T-helper 2 cell treated with Interferon-gamma antibody and Interleukin-4, amounts not matched to agents 5 μg/mL and 100 μg/mL, for 36 hours (primary cell): ENCODE measurements around the gene ABCD4.
"Not testable (repeated sequence)": the region's sequence is repeated elsewhere in the genome, so short reads cannot be mapped to it uniquely, and the experiment has no call there.

Source experiments
- DNase-seq: peaks from one replicate; pipeline ENCODE4 v3.0.0; 2021; ENCODE audit warnings: low spot score
- H3K27ac Mint-ChIP-seq: one replicate; pipeline ENCODE4 v1.8.0; 2021; ENCODE audit warnings: mild to moderate bottlenecking, mixed read lengths
- H3K27me3 Mint-ChIP-seq: one replicate; pipeline ENCODE4 v1.8.0; 2021; ENCODE audit warnings: low read depth, mixed read lengths
- H3K36me3 Mint-ChIP-seq: one replicate; pipeline ENCODE4 v1.8.0; 2021; ENCODE audit warnings: low read depth, mixed read lengths
- H3K4me1 Mint-ChIP-seq: one replicate; pipeline ENCODE4 v1.8.0; 2021; ENCODE audit warnings: low read depth, mixed read lengths
- H3K4me3 Mint-ChIP-seq: one replicate; pipeline ENCODE4 v1.8.0; 2022; ENCODE audit warnings: mild to moderate bottlenecking, moderate library complexity, mixed read lengths
- H3K9me3 Mint-ChIP-seq: one replicate; pipeline ENCODE4 v1.8.0; 2021; ENCODE audit warnings: mixed read lengths

The ABCD4 gene

GRCh38 chr14:74302634-74303569 lies at the start of gene ABCD4:
Gene ABCD4 (minus strand): TSS chr14:74302934. CDS start chr14:74302912, 22 bp downstream.
- Mint-ChIP-seq H3K27ac (peak within 1 kb of the TSS; percentile 95), H3K4me3 (peak within 1 kb of the TSS; percentile 99), H3K4me1 (peaks cover 18% of the 10 kb centered on the region), H3K36me3 (peaks cover 14% of the 10 kb centered on the region), H3K27me3 (no peaks in the 10 kb centered on the region), H3K9me3 (no peaks in the 10 kb centered on the region)
- DNase-seq: peak; percentile 88

DNA sequence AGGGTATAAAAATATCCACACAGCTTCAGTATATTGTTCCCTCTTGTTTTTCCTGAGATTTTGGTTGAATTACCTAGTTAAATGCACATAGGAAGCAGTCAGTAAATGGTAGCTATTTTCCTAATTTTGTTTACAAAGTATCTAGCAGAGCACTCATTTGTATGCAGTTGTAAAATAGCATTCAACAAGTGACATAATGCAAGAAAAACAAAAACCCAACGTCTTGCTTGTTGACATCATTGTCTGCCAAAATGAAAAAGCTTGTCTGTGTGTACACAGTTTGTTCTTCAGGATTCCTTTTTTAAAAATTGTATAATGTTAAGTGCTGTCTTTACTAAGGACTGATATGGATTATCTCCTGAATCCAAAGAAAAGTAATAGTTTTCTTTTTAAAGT lies 48.2 kb upstream of the ABCD4 start:
- Mint-ChIP-seq H3K27ac (no peak overlapping the region), H3K4me3 (no peak overlapping the region), H3K36me3 (no peaks in the 10 kb centered on the region), H3K27me3 (peaks cover 6% of the 10 kb centered on the region), H3K9me3 (no peaks in the 10 kb centered on the region), H3K4me1 (no peaks in the 10 kb centered on the region)
- DNase-seq: no peak

GRCh38 chr14:74350211-74350927 lies 47.6 kb upstream of the ABCD4 start:
- no peaks in the 10 kb centered on the region for H3K4me1 Mint-ChIP-seq
- H3K9me3 Mint-ChIP-seq: no peaks in the 10 kb centered on the region
- H3K36me3 Mint-ChIP-seq: no peaks in the 10 kb centered on the region
- H3K27ac Mint-ChIP-seq: no peak overlapping the region
- no peak for DNase-seq
- H3K27me3 Mint-ChIP-seq: peaks cover 6% of the 10 kb centered on the region
- no peak overlapping the region for H3K4me3 Mint-ChIP-seq

- DNase-seq: no peak
These were observed 47.0 kb upstream of the ABCD4 start for GRCh38 chr14:74349757-74350156.

GRCh38 chr14:74348735-74349463 lies 46.2 kb upstream of the ABCD4 start:
- H3K27ac Mint-ChIP-seq: no peak overlapping the region
- no peaks in the 10 kb centered on the region for H3K36me3 Mint-ChIP-seq
- DNase-seq: no peak
- no peaks in the 10 kb centered on the region for H3K4me1 Mint-ChIP-seq
- H3K9me3 Mint-ChIP-seq: no peaks in the 10 kb centered on the region
- no peak overlapping the region for H3K4me3 Mint-ChIP-seq
- H3K27me3 Mint-ChIP-seq: peaks cover 6% of the 10 kb centered on the region

More at GRCh38 chr14:74349757-74350156, 47.0 kb upstream of the ABCD4 start:
- Mint-ChIP-seq H3K27me3 (peaks cover 6% of the 10 kb centered on the region), H3K36me3 (no peaks in the 10 kb centered on the region), H3K9me3 (no peaks in the 10 kb centered on the region), H3K27ac (no peak overlapping the region), H3K4me3 (no peak overlapping the region), H3K4me1 (no peaks in the 10 kb centered on the region)

DNA sequence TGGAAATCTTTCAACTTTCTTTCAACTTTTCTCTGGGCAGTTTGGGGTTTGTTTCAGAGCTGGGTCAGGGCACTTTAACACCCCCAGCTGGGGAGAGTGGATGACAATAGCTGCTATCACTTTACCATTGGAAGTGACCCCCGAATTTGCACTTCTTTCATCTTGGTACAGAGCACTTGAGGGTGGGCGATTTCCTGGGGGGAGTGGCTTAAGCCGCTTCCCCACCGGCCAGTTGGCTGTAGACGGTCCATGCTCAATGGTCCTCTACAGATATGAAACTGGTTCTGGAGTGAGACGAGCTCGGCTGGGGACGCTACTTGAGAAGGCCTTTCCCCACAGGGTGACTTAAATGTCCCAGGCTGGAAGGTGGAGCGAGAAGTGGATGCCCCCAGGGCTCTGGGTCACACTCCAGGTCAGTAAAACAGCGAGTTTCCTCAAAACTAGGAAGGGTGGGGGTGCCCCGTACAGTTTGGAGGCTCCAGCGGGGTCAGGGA lies 45.6 kb upstream of the ABCD4 start, which contains the start of gene VRTN:
VRTN (plus strand) TSS at position 231 of the 494 bp plus-strand sequence. CDS start 8,313 bp downstream, outside the sequence.
- H3K4me1 Mint-ChIP-seq: no peaks in the 10 kb centered on the region
- no peak within 1 kb of the TSS for H3K27ac Mint-ChIP-seq
- H3K4me3 Mint-ChIP-seq: no peak within 1 kb of the TSS
- H3K36me3 Mint-ChIP-seq: no peaks in the 10 kb centered on the region
- H3K9me3 Mint-ChIP-seq: no peaks in the 10 kb centered on the region
- DNase-seq: no peak
- H3K27me3 Mint-ChIP-seq: peaks cover 6% of the 10 kb centered on the region

DNA sequence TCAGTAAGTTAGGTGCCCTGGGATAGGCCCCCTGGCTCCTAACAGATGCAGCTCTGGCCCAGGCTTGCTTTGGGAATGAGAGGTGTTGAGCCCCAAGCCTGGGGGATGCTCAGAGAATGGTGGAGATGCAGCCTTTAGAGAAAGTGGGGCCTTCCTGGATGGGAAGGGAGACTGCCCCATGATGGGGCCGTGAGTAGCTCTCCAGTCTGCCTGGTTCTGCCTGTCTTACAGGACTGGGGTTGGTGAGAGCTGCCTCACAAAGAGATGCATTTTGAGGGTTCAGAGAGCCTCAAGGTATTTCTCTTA lies 45.0 kb upstream of the ABCD4 start:
- Mint-ChIP-seq H3K36me3 (no peaks in the 10 kb centered on the region), H3K4me3 (no peak overlapping the region), H3K9me3 (no peaks in the 10 kb centered on the region), H3K27ac (no peak overlapping the region), H3K4me1 (no peaks in the 10 kb centered on the region), H3K27me3 (peaks cover 6% of the 10 kb centered on the region)
- DNase-seq: no peak

DNA sequence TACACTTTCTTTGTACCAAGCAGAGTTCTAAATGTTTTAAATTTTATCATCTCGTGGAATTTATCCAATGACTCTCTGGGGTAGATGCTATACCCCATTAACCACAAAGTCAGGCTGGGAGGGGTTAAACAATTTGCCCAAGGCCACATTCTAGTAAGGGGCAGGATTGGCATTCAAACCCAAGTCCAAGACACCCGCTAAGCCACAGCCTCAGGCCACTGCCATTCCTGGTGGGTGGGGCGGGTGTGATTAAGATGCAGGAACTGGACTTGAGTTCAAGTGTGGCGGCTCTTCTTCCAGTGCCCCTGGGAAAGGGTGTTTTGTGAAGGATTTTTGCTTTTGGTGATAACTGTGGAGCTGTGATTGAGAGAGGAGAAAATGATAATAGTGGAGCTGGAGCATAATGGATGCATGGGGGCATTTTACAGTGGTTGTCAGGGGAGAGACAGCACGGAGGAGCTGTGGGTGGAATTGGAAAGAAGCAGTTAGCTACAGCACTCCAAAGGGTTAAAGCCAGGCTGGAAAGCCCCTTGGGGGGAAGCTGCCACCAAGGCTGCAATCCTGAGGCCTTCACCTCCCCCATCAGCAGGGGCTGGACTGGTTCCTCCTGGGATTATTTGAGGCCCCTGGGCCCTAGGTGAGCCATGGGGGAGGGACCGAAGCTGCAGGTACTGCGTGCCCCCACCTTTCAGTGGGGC lies 44.5 kb upstream of the ABCD4 start:
- Mint-ChIP-seq H3K27ac (no peak overlapping the region), H3K4me1 (no peaks in the 10 kb centered on the region), H3K36me3 (no peaks in the 10 kb centered on the region), H3K4me3 (no peak overlapping the region), H3K27me3 (peaks cover 5% of the 10 kb centered on the region), H3K9me3 (no peaks in the 10 kb centered on the region)
- DNase-seq: no peak

DNA sequence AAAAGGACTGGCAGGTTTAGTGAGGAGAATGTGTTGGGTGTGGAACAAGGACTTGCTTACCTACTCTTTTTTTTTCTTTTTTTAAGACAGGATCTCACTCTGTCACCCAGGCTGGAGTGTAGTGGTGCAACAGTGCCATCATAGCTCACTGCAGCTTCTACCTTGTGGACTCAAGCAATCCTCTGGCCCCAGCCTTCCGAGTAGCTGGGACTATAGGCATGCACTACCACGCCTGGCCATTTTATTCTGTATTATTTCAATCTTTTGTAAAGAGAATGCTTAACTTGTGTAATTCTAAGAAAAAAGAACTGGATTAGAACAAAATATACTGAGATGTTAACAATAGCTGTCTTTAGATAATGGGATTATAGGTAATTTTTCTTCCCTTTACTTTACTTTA lies 43.6 kb upstream of the ABCD4 start:
- Mint-ChIP-seq H3K4me1 (no peaks in the 10 kb centered on the region), H3K9me3 (no peaks in the 10 kb centered on the region), H3K27me3 (peaks cover 5% of the 10 kb centered on the region), H3K36me3 (no peaks in the 10 kb centered on the region), H3K27ac (no peak overlapping the region), H3K4me3 (no peak overlapping the region)
- no peak for DNase-seq

DNA sequence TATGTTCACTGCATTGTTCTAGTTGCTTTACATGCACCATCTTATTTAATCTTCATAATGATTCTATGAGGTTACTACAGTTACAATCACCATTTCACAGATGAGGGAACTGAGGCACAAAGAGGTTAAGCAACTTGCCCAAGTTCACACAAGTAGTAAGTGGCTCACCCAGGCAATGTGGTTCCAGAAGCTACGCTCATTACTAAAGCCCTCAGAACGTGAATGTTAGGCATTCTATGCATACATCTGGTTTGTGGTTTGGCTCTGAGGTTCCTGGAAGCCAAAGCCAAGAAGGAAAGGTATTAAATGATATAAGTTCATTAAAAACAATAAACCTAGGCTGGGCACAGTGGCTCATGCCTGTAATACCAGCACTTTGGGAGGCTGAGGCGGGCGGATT lies 31.2 kb upstream of the ABCD4 start:
- H3K36me3 Mint-ChIP-seq: no peaks in the 10 kb centered on the region
- H3K27ac Mint-ChIP-seq: no peak overlapping the region
- DNase-seq: no peak
- no peaks in the 10 kb centered on the region for H3K9me3 Mint-ChIP-seq
- H3K4me1 Mint-ChIP-seq: no peaks in the 10 kb centered on the region
- peaks cover 6% of the 10 kb centered on the region for H3K27me3 Mint-ChIP-seq
- no peak overlapping the region for H3K4me3 Mint-ChIP-seq

DNA sequence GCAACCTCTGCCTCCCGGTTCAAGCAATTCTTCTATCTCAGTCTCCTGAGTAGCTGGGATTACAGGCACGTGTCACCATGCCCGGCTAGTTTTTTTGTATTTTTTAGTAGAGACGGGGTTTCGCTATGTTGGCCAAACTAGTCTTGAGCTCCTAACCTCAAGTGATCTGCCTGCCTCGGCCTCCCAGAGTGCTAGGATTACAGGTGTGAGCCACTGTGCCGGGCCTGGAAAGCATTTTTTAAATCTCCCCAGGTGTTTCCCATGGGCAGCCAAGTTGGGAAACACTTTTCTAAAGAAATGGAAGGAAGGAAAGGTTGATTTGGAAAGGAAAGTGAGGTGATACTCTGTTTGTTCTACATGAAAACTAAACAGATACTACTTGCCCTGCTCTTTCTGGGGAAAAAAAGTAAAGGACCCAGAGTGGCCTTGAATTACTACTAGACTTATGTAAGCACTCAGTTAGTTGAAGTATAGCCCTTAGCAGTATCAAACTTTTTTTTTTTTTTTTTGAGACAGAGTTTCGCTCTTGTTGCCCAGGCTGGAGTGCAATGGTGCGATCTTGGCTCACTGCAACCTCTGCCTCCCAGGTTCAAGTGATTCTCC lies 27.3 kb upstream of the ABCD4 start:
- H3K9me3 Mint-ChIP-seq, H3K36me3 Mint-ChIP-seq, DNase-seq, H3K4me1 Mint-ChIP-seq, H3K27me3 Mint-ChIP-seq, H3K4me3 Mint-ChIP-seq, H3K27ac Mint-ChIP-seq: not testable (repeated sequence)

- H3K4me3 Mint-ChIP-seq: no peak overlapping the region
- H3K4me1 Mint-ChIP-seq: no peaks in the 10 kb centered on the region
- H3K9me3 Mint-ChIP-seq: no peaks in the 10 kb centered on the region
- H3K36me3 Mint-ChIP-seq: no peaks in the 10 kb centered on the region
- H3K27ac Mint-ChIP-seq: no peak overlapping the region
- H3K27me3 Mint-ChIP-seq: peaks cover 7% of the 10 kb centered on the region
- no peak for DNase-seq
These were observed 23.8 kb upstream of the ABCD4 start for GRCh38 chr14:74326369-74327152.
